ENCODE data around the gene POMT1.
"Not testable (repeated sequence)": the region's sequence is repeated elsewhere in the genome, so short reads cannot be mapped to it uniquely, and the experiment has no call there.

Gene POMT1

DNA sequence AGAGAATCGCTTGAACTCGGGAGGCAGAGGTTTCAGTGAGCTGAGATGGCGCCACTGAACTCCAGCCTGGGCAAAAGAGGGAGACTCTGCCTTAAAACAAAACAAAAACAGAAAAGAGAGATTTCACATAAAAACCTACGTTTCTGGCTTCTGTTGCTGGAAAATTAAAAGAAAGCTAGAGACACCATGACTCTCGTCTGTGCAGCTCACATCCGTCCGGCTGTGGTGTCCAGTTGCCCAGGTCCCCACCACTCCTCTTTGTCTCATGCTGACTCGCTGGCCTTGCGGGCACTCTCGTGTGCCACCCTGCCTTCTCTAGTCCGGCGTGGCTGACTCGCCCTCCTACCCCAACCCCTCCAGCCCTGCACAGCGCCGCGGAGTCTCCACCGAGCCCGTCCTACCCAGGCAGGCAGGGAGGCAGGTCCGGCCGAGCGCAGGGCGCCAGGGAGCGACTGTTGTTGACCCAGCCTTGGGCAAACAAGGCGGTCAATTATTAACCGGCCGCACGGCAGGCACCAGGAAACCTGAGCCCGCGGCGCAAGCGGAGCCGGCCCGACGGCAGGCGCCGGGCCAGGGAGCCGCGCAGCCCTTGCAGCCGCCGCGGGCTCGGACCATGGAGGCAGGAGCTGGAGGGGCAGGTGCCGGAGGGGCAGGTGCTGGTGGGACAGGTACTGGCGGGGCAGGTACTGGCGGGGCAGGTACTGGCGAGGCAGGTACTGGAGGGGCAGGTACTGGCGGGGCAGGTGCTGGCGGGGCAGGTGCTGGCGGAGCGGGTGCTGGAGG lies 42.5 kb downstream of the POMT1 start, which contains the start of gene PRRT1B:
TSS of gene PRRT1B (plus strand) at position 521 of the 783 bp plus-strand sequence. CDS start at position 614, 93 bp downstream.
- Mint-ChIP-seq H3K27me3 (peaks cover 30% of the 10 kb centered on the region), H3K36me3 (peaks cover 17% of the 10 kb centered on the region), H3K4me1 (peaks cover 20% of the 10 kb centered on the region), H3K4me3 (peak within 1 kb of the TSS; percentile 42), H3K27ac (peak within 1 kb of the TSS; percentile 23), H3K9me3 (no peaks in the 10 kb centered on the region)

DNA sequence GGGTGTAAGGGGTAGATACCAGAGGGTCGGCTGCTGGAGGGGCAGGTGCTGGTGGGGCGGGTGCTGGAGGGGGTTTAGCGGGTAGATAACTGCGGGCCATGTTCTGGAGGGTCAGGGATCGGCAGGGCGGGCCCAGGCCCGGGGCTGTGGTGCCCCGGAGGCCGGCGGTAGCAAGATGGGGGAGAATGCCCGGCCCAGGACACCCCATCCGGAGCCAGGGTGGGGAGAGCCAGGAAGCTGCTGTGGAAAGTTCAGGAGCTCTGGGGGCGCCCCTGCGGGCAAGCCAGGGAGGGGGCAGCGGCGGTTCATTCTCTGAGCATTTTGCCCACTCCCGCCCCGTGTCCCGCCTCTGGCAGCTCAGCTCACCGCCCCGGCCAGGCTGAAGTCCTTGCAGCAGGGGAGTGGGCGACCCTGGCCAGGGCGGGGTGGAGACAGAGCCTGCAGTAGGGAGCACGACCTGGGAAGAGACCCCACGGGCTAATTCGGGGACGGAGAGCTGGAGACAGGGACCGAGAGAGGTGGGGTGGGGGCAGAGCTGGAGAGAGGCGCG lies 43.1 kb downstream of the POMT1 start:
- H3K4me3 Mint-ChIP-seq = peak overlapping the region; percentile 42
- H3K4me1 Mint-ChIP-seq = peaks cover 14% of the 10 kb centered on the region
- H3K9me3 Mint-ChIP-seq = no peaks in the 10 kb centered on the region
- peaks cover 30% of the 10 kb centered on the region for H3K27me3 Mint-ChIP-seq
- peaks cover 17% of the 10 kb centered on the region for H3K36me3 Mint-ChIP-seq
- no peak overlapping the region for H3K27ac Mint-ChIP-seq

DNA sequence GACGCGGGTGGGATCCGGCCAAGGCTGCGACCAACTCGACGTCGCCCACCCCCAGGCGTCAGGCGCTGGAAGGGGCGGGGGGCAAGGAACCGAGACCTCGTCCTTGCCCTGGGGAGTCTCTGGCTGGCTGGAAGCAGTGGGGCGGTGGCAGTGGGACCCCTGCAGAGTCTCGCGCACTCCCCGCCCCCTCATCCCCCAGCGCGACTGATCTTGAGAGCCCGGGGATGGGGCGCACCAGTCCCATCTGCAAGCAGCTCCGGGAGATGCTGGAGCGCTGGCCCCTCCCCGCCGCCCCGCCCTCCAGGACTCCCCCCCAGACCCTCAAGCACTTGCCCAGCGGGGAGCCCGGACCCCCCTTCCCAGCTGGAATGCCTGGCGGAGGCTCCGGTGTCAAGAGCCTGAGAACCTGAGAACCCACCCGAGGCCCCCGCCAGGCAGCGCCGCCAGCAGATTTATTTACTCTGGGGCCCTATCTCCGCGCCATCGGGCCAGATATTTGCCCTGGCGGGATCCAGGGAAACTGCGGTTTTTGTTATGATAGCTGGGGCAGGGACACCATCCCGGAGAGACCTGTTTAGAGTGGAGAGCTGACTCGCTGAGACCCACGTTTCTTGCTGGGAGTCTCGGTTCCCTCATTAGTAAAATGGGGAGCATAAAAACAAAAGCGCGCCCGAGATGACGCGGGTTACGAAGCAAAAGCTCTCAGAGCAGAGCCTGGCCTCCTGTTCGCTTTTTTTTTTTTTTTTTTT lies 43.8 kb downstream of the POMT1 start:
- peaks cover 14% of the 10 kb centered on the region for H3K4me1 Mint-ChIP-seq
- H3K9me3 Mint-ChIP-seq = no peaks in the 10 kb centered on the region
- peaks cover 17% of the 10 kb centered on the region for H3K36me3 Mint-ChIP-seq
- peak overlapping the region; percentile 75 for H3K4me3 Mint-ChIP-seq
- H3K27me3 Mint-ChIP-seq = peaks cover 30% of the 10 kb centered on the region
- H3K27ac Mint-ChIP-seq = no peak overlapping the region

DNA sequence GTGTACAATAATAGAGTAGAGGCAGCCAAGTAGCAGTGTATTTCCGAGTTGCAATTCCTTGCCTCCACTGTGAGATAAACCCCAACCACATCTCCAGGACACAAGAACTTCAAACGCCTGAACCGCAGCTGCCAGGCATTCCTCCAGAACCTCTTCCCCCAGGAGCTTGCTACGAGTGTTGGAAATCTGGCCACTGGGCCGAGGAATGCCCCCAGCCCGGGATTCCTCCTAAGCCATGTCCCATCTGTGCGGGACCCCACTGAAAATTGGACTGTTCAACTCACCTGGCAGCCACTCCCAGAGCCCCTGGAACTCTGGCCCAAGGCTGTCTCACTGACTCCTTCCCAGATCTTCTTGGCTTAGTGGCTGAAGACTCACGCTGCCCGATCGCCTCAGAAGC lies 46.5 kb downstream of the POMT1 start:
- Mint-ChIP-seq H3K27me3 (peaks cover 36% of the 10 kb centered on the region), H3K36me3 (peaks cover 11% of the 10 kb centered on the region), H3K4me1 (peaks cover 14% of the 10 kb centered on the region)
- not testable (repeated sequence) for H3K4me3 Mint-ChIP-seq, H3K9me3 Mint-ChIP-seq, H3K27ac Mint-ChIP-seq

DNA sequence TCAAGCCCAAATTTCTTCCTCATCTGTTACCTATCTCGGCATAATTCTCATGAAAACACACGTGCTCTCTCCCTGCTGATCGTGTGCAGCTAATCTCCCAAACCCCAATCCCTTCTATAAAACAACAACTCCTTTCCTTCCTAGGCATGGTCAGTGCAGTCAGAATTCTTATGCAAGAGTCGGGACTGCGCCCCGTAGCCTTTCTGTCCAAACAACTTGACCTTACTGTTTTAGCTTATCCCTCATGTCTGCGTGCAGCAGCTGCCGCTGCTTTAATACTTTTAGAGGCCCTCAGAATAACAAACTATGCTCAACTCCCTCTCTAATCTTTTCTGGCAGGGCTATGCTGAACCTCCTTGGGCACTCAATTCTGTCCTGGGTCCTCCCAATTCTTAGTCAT lies 47.7 kb downstream of the POMT1 start:
- Mint-ChIP-seq H3K36me3 (peaks cover 11% of the 10 kb centered on the region), H3K27me3 (peaks cover 41% of the 10 kb centered on the region), H3K4me1 (peaks cover 14% of the 10 kb centered on the region)
- H3K27ac Mint-ChIP-seq, H3K4me3 Mint-ChIP-seq, H3K9me3 Mint-ChIP-seq: not testable (repeated sequence)

DNA sequence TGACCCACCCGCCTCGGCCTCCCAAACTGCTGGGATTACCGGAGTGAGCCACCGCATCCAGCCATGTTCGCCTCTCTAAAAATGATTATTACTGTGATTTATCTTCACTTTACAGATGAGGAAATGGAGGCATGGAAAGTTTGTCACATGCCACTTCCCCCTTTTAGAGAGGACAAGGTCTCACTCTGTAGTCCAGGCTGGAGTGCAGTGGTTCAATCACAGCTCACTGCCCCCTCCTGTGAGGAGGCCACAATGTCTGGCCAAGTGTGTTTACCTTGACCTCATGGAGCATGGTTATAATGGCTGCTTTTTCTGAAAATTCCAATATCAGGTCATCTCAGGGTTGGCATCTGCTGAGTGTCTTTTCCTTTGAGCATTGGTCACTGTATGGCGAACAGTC lies 49.3 kb downstream of the POMT1 start:
- Mint-ChIP-seq H3K27ac (no peak overlapping the region), H3K36me3 (peaks cover 11% of the 10 kb centered on the region), H3K4me1 (peaks cover 14% of the 10 kb centered on the region), H3K4me3 (no peak overlapping the region), H3K9me3 (no peaks in the 10 kb centered on the region), H3K27me3 (peaks cover 44% of the 10 kb centered on the region)

DNA sequence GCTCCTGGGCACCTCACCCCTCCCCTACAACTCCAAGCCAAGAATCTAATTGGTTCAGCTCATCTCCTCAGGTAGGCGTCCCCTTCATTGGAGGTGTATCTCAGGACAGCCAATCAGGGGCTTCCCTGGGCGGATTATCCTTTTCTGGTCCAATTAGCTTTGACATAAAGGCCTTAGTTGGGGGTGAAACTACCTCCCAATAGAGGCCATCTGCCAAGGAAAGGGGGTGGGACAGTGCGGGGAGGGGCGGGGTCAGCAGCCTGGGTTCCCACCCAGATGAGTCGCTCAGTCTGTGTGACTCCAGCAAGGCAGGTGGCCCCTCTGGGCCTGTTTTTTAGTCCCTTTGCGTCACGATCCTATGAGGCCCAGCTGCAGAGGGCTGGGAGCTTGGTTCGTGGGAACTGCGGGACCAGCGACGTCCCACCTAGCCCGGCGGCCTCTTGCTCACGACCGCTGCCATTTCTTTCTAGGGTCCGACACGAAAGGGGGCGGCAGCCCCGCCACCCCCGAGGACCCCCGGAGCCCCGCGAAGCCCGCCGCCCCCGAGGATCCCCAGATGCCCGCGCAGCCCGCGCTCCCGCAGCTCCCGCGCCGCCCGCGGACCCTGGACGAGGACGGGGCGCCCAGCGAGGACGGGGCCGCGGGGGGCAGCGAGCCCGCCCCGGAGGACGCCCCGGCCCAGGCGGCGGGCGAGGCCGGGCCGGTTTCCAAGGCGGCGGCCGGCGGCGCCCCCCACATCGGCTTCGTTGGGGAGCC lies 51.5 kb downstream of the POMT1 start:
- Mint-ChIP-seq H3K9me3 (no peaks in the 10 kb centered on the region), H3K27me3 (peaks cover 24% of the 10 kb centered on the region), H3K4me3 (no peak overlapping the region), H3K27ac (no peak overlapping the region), H3K4me1 (no peaks in the 10 kb centered on the region), H3K36me3 (peaks cover 3% of the 10 kb centered on the region)

DNA sequence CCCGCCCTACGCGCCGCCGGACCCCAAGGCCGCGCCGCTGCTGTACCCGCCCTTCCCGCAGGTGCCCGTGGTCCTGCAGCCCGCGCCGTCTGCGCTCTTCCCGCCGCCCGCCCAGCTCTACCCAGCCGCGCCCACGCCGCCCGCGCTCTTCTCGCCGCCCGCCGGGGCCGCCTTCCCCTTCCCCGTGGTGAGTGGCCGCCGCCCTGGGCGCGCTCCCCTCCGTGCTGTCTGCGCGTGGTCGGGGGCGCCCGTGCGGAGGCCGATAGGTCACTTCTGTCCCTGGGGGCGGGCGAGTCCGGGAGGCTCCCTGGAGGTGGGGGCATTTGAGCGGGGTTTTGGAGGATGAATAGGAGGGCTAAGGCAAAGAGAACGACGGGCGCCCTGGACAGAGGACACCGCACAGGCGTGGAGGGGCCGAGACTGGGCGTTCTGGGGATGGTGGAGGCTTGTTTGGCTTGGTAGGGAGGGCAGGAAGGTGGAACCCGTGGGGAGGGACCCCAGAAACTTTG lies 52.2 kb downstream of the POMT1 start:
- Mint-ChIP-seq H3K27me3 (peaks cover 20% of the 10 kb centered on the region), H3K4me1 (no peaks in the 10 kb centered on the region), H3K9me3 (no peaks in the 10 kb centered on the region), H3K36me3 (no peaks in the 10 kb centered on the region), H3K27ac (no peak overlapping the region), H3K4me3 (no peak overlapping the region)

DNA sequence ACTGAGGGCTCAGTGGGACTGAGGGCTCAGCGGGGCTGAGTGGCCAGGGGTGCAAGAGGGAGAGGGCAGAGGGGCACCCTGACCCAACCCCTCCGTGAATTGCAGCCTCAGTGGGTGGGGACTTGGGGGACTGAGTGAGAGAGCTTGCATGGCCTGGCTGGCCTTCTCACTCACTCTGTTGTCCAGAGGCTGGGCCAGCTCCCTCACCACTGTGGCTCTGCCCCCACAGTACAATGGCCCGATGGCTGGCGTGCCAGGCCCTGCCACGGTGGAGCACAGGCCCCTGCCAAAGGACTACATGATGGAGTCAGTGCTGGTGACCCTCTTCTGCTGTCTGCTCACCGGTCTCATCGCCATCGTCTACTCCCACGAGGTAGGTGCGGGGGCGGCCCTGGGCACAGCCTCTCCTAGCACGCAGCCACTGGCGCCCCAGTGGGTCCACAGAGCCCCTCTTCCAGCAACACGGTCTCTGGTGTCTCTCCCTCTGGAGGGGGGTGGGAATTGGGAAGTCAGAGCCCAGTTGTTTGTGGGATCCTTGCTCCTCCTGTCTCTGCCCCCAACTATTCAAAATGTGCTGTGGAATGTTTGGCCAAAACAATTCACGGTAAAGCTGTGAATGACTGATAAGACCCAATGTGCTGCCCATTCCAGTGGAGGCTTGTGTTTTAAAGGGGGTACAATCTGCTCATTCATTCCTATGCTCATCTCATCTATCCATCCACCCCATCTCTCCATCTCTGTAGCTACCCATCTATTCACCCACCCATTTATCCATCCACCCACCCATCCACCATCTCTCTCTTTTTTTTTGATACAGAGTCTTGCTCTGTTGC lies 53.3 kb downstream of the POMT1 start:
- no peak overlapping the region for H3K4me3 Mint-ChIP-seq
- H3K27me3 Mint-ChIP-seq = peaks cover 18% of the 10 kb centered on the region
- H3K36me3 Mint-ChIP-seq = no peaks in the 10 kb centered on the region
- no peaks in the 10 kb centered on the region for H3K4me1 Mint-ChIP-seq
- no peaks in the 10 kb centered on the region for H3K9me3 Mint-ChIP-seq
- no peak overlapping the region for H3K27ac Mint-ChIP-seq

DNA sequence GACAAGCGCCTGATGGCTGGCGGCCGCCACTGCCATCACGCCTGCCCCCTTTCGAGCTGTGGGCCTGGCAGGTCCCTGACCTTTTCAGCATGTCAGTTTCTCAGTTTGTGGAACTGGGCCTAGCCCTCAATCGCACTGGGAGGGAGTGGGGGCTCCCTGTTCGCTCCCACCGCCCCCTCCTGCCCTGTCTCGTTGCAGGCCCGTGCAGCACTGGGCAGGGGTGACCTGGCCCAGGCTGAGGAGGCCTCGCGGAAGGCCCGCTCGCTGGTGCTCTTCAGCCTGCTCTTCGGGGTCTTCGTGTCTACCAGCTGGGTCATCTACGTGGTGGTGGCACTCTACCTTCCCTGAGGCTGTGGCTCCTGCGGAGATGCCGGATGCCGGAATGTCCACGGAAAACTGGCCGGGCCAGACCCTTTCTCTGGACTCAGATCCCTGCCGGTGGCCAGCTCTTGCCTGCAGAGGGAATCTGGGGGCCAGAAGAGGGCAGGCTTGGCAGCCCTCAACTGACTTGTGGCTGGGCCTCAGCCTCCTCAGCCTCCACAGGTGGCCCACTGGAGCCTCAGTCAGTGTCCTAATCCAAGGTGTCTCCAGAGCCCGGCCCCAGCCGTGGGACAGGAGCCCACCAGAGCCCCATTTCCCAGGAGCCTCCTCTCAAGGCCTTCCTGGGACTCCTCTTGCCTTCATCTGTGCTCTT lies 55.3 kb downstream of the POMT1 start:
- Mint-ChIP-seq H3K4me1 (no peaks in the 10 kb centered on the region), H3K36me3 (no peaks in the 10 kb centered on the region), H3K27ac (no peak overlapping the region), H3K9me3 (no peaks in the 10 kb centered on the region), H3K4me3 (no peak overlapping the region), H3K27me3 (peaks cover 18% of the 10 kb centered on the region)

DNA sequence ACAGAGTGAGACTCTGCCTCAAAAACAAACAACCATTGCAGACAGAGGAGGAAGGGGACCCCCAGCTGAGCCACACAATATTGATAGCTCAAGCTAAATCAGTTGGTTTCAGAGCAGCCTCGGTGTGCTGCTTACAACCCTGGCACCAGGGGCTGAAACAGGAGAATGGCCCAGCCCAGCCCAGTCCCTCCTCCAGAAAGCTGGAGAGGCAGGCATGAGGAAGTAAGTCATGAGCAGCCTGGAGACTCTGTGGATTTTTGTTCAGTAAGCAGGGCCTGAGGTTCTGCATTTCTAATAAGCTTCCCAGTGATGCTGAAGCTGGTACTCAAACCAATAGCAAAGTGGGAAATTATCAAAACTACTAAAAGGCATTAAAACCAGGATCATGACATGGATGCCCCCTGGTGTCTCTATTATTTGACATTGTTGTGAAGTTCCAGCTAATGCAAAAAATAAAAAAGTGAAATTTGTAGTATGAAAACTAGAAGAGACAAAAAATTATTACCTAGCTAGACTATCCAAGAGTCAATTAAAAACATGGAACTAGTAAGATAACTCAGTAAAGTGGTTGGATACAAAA lies 56.8 kb downstream of the POMT1 start:
- no peaks in the 10 kb centered on the region for H3K4me1 Mint-ChIP-seq
- H3K36me3 Mint-ChIP-seq = no peaks in the 10 kb centered on the region
- H3K27ac Mint-ChIP-seq = no peak overlapping the region
- H3K4me3 Mint-ChIP-seq = no peak overlapping the region
- H3K9me3 Mint-ChIP-seq = no peaks in the 10 kb centered on the region
- peaks cover 12% of the 10 kb centered on the region for H3K27me3 Mint-ChIP-seq

DNA sequence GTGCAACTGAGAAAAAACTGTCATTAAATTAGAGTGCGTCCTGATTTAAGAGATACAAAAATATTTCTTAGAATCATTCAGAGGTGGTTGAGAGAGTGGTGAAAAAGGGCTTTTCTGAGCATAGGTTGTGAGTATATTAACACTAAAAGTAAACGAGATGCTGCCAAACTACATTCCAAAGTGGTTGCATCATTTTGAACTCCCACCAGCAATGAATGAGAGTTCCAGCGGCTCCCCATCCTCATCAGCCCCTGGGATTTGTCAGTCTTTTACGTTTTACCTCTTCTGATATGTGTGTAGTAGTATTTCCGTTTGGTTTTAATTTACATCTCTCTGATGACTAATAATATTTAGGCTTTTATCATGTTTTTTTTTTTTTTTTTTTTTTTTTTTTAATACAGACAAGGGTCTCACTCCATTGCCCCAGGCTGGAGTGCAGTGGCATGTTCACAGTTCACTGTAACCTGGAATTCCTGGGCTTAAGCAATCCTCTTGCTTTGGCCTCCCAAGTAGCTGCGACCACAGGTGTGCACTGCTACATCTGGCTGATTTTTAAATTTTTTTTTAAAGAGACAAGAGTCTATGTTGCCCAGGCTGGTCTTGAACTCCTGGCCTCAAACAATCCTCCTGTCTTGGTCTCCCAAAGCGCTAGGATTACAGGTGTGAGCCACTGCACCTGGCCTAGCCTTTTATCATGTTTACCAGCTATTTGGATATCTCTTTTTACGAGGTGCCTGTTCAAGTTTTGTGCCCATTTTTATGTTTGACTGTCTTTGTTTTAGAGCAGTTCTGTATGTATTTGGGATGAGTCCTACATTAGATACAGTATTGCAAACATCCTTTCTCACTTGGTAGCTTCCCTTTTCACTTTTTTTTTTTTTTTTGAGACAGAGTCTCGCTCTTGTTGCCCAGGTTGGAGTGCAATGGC lies 59.6 kb downstream of the POMT1 start:
- peaks cover 6% of the 10 kb centered on the region for H3K4me1 Mint-ChIP-seq
- H3K27me3 Mint-ChIP-seq = no peaks in the 10 kb centered on the region
- H3K4me3 Mint-ChIP-seq = no peak overlapping the region
- no peaks in the 10 kb centered on the region for H3K36me3 Mint-ChIP-seq
- H3K27ac Mint-ChIP-seq = no peak overlapping the region
- H3K9me3 Mint-ChIP-seq = no peaks in the 10 kb centered on the region

DNA sequence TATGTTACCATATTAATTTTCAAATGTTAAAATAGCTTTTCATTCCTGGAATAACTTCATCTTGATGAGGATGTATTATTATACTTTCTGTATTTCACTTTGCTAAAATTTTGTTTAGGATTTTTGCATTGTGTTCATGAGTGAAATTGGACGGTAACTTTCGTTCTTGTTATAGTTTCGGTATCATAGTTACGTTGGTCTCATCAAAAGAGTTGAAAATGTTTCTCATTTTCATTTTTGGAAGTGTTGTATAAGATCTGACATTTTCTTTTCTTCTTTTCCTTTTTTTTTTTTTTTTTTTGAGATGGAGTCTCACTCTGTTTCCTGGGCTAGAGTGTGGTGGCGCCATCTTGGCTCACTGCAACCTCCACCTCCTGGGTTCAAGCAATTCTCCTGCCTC lies 62.7 kb downstream of the POMT1 start:
- Mint-ChIP-seq H3K27ac (no peak overlapping the region), H3K4me3 (no peak overlapping the region), H3K36me3 (peaks cover 3% of the 10 kb centered on the region), H3K4me1 (peaks cover 6% of the 10 kb centered on the region), H3K9me3 (no peaks in the 10 kb centered on the region), H3K27me3 (no peaks in the 10 kb centered on the region)
